NOMO-1 (cell line): Measurements from ENCODE around the gene HIPK3.
"Not testable (repeated sequence)": the region's sequence is repeated elsewhere in the genome, so short reads cannot be mapped to it uniquely, and the experiment has no call there.

Experiments used
- DNase-seq, 2 experiments: peaks; one replicate each; lab custom pipeline; 2025; ENCODE audit not compliant: unreplicated experiment in 2 of 2; lab: John Stamatoyannopoulos, UW

The HIPK3 gene

DNA sequence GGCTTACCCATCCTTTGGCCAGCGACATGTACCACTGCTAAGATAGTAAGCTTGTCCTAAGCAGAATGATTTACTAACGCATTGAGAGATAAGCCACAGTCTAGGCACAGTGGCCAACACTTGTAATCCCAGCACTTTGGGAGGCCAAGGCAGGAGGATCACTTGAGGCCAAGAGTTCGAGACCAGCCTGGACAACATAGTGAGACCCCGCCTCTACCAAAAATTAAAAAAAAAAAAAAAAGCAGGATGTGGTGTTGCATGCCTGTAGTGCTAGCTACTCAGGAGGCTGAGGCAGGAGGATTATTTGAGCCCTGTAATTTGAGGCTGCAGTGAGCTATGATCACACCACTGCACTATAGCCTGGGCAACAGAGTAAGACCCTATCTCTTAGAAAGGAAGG is 93.1 kb downstream of the HIPK3 start:
- DNase-seq = no peak

DNA sequence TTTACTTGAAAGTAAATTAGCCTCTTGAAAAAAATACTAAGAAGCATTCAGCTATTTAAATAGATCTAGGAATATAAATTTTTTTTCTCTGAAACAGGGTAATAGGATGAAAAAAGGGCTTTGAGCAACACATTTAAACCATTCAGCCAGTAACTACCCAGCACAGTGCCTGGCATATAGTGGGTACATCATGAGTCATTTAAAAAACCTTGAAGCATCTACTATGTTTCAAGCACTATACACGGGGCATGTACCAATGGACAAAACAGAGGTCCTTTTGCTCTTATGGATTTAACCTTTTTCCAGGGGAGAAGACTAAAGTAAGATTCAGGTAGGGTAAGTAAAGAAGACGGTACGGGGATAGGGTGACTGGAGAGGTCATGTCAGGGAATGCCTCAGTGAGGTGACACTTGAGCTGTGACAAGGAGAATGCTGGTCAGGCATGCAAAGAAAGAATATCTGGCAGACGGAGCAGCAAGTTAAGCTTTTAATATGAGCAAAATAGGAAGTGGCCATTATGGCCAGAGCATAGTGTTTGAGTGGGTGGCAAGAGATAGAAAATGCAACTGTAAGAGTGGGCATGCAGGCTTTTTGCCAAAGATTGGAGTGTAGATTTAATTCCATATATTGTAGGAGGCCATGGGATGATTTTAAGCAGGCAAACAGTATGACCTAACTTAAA is 101.1 kb downstream of the HIPK3 start:
- DNase-seq = no peak

DNA sequence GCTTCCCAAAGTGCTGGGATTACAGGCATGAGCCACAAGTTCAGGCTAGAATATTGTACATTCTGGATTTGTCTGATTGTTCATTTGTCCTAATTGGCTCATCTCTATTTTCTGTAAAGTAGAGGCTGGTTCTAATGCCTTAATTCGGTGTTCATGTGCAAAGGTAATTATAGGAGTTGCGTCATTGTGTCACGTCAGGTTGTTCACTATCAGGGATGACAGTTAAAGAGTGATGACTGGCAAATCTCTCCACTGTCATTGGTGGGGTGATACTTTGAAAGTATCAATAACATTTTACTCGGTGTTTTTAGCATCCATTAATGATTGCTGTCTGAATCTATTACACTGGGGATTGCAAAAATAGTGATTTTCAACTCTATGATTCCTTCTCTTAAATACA is 103.5 kb downstream of the HIPK3 start:
- no peak for DNase-seq

DNA sequence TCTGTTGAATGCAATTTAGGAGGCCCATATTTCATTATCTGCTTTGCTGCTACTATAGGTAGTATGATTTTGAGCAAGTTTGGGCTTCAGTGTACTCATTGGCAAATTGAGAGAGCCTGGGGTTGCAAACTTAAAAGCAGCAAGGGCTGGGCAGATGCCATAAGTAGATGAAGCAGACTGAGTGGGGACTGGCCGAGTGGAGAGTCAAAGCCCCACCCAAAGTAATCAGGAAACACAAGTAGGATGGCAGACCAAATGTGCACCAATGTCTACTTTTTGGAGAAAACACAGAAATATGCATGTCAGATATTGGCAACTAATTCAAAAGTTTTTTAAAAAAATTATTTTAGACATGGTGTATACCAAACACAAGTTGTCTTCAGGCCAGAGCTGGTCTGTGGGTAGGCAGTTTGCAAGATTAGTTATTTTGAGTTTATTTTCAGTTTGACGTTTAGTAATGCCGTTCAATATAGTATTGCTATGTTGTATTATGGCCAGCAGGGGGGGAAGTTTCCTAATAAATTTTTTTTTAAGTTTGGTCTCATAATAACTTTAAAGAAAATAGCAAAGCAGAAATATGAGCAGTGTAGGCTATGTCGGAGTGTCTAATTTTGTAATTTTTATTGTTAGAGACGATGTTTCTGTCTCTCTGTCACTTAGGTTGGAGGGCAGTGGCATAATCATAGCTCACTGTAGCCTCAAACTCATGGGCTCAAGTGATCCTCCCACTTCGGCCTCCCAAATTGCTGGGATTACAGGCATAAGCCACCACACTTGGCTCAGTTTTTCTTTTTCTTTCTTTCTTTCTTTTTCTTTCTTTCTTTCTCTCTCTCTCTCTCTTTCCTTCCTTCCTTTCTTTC is 105.1 kb downstream of the HIPK3 start:
- peak; percentile 49 to 67 for DNase-seq

DNA sequence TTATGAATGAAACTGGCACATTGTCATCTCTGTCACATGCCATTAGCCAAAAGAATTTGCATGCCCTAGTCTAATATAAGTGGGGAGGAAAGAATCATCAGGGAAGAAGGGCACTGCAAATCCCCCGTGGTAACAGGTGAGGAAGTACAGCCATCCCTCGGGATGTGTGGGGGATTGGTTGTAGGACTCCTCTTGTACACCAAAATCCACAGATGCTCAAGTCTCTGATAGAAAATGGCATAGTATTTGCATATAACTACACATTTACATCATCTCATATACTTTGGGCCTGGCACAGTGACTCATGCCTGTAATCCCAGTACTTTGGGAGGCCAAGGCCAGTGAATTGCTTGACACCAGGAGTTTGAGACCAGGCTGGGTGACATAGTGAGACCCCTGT is 109.7 kb downstream of the HIPK3 start:
- no peak for DNase-seq

DNA sequence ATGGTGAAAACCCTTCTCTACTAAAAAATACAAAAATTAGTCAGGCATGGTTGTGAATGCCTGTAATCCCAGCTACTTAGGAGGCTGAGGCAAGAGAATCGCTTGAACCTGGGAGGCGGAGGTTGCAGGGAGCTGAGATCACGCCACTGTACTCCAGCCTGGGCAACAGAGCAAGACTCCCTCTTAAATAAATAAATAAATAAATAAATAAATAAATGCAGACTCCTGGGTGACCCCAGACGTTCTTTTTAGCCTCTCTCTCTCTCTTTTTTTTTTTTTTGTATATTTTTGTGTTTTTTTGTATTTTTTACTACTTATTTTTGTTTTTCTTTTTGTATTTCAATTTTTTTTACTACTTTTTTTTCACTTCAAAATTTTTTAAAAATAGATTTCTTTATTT is 111.3 kb downstream of the HIPK3 start:
- DNase-seq = not testable (repeated sequence)

DNA sequence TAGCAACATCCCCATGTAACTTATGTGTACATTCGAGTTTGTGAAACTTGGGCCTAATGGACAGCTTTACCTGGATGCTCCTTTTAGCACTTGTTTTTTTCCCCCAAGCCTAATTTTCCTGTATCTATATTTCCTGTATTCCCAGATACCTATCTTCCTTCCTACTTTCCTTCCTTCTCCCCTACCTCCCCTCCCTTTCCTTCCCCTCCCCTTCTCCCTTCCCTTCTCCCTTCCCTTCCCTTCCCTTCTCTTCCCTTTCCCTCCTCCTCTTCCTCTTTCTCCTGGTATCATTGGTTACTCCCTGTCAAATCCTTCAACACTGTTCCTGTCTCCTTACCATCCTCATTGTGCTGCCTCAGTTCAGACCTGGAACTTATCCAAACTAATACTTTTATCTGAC is 111.8 kb downstream of the HIPK3 start:
- DNase-seq = no peak

DNA sequence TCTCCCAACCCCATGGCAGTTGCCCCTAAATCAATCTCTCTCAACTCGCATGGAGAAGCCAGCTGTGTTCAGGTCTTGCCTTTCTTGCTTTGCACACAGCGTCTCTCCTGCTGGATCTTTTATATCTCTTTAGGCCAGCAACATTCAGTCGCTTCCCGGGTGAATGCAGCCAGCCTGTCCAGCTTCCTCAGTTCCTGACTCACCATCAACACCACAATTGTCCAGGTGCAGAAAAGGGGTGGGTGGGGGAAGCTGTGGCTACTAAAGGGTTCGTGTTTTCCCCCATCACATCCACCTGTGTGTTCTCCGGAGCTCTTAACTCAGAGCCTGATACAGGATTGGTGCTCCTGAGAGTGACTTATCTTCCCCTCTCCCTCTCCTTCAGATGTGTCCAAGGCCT is 116.5 kb downstream of the HIPK3 start:
- no peak for DNase-seq

DNA sequence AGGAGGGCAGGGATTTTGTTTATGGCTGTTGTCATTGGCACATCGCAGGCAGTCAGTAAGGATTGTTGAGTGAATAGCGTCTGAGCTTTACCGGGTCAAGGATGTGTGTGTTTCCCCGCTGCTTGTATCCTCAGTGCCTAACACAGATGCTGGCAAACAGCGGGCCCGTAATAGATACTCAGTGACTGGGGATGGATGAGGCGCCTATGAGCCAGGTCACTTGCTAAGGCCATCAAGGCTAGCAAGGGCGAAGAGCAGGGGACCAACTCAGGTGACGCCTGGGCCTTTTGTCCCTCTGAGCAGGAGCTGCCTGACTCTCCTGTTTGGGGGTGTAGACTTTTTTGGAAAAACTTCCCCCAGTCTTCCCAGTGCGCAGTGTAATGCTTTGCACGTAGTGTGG is 118.1 kb downstream of the HIPK3 start:
- DNase-seq = no peak

DNA sequence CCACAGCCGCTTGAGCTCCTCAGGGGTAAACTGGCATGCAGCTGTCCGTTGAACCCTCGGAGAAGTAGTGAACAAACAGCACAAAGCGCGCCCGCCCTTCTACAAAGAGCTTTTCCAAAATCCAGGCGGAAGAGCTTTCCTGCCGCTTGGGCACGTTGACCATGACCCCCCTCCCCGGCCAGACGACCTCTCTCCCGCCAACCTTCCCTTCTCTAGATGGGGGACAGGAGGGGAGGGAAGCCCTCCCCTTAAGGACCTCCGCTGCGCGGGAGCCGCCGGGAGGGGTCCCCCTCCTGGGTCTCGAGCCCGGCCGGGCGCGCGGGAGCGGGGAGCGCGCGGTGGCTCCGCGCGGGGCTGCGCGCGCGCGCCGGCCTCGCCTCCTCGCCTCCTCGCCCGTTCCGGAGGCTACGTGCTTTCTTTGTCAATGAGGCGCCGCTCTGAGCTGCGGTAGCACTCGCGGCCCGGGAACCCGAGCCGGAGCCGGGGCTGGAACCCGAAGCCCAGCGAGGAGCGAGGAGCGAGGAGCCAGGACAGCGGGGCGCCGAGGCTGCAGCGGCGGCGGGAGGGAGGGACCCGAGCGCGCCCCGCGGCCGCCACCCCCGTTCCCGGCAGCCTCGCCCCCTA is 118.6 kb downstream of the HIPK3 start, which contains the start of gene KIAA1549L:
TSS of gene KIAA1549L (plus strand) at position 421 of the 624 bp plus-strand sequence.
- DNase-seq = no peak

DNA sequence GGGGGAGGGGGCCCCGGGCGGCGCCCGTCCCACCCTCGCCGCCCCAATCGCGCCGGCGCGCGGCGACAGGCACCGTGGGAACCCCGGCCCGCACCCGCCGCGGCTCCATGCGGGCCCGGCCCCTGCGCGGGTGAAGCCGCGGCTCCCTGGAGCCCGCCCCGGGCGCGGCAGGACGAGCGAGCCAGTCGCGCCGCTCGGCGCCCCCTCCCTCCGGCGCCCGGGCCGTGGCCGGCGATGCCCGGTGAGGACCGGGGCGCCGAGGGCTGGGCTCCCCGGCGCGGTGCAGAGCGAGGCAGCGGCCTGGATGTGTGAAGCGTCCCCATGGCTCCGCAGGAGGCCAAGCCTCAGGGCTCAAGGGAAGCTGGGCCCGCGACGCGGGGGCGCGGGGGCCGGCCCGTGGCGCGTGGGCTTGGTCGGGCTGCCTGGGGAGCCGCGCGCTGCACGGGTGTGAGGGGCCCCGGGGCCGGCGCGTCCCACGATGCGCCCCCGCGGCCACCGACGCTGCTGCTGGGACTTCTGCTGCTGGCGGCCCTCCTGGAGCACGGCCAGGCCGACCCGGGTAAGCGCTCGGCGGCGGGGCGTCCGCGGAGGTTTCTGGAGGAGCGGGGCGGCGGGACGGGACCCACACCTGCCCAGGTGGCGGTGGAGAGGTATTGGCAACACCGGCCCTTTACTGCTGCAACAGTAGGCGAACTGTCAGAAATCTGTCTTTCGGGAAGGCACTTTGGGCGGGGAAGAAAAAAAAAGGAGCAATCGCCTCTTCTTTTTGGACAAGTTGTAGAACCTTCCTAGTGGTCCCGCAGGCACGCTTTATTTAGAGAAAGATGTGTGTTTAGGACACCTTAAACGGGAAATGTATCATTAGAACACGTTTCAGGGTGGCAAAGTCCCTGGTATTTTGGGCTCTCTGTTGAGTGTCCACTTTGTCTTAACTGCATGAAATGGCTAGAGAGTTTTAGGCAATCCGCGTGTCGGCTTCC is 119.4 kb downstream of the HIPK3 start:
- DNase-seq = no peak

DNA sequence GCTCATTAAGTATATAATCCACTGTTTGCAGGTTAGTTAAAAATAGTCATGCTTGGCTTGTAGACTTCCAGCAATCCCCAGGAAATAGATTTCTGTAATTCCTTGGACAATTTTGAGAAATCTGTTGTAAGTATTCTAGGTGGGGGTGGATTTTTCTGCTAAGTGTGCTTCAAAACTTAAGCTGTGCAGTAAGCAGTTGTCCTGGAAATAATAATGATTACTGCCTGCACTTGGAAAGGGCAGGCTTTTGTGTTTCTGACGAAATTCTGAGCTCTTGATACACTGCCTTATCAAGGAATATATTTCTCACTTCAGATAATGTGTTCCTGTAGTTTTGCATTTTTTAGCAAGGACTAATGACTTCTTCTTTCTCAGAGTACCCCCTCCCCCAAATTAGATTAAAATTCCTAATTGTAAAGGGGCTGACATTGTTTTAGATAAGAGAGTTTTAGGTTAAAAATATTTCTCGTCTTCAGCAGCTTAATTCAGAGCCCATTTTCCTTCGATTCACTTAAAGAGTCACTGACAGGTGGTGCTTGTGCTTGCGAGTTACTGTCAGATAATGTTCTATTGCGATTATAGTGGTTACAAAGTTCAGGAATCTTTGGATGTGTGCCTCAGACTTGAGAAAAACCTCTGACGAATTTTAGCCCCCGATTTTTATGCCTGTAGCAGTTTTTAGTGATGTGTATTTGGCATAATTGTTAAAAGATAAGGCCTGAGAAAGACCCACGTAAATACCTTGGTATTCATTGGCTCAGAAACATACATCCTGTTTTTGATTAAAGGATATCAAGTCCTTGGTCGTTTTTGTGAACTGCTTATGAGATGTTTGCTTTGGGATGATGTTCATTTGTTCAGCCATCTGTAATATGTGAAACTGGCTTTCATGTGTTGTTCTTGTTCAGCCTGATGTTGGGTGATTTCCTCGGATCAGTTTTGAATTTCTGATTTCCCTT is 120.5 kb downstream of the HIPK3 start:
- no peak for DNase-seq

DNA sequence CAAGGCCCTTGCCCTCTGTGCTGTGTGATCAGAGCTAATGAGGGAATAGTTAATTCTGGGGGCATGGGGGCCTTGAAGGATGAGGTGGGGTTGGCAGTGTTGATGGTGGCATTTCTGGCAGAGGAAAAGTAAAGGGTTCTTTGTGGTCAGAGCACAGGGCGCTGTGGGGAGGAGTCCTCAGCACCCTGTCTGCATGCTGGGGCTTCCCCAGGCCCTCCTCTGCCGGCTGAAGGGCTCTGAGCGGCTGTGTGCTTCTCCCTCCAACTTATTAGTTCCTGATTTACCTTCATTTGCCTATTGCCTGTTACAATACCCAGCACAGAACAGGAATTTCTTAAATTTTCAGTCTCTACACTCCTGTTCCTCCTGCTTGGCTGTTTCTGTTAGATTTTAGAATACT is 122.8 kb downstream of the HIPK3 start:
- DNase-seq = no peak

DNA sequence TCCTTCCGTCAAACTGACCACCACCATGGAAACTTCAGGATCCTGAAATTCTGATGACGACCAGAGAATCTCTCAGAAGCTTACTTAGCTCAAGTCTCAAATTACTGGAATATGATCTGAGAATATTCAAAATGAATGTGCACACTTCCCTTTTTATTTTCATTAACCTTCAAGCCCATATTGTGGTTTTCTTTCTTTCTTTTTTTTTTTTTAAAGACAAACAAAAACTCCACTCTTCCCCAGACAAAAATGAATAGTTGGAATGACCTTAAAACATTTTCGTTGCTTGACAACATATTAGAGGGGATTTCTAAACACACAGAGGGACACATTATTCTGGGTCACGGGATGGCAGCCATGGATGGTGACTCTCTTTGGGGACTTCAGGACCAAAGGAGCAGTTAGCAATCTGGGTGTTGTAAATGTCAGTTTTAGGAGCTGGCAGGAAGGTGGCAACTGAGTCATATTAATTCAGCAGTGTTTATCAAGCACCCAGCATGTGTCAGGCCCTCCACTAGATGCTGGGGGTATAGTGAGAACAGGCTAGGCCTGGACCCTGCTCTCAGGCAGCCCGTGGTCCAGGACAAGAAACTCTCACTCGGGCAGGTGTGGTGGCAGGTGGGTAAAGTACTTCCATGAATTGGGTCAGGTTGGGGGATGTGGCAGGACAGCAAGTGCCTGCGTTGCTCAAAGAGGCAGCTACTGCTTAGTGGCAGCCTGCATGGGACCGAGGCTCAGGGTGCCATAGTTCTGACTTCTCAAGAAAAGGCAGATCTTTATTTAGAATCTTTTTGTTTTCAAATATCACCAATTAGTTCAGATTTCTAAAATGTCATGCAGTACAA is 126.1 kb downstream of the HIPK3 start:
- DNase-seq = no peak

DNA sequence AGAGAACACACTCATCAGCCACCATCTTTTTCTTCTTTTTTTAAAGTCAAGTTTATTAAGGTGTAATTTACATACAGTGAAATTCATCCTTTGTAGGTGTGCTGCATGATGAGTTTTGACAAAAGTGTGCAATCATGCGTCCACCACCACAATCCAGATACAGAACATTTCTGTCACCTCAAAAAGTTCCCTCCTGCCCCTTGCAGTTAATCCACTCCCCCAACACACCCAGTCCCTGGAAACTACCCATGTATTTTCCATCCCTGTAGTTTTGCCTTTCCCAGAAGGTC is 126.7 kb downstream of the HIPK3 start:
- no peak for DNase-seq

DNA sequence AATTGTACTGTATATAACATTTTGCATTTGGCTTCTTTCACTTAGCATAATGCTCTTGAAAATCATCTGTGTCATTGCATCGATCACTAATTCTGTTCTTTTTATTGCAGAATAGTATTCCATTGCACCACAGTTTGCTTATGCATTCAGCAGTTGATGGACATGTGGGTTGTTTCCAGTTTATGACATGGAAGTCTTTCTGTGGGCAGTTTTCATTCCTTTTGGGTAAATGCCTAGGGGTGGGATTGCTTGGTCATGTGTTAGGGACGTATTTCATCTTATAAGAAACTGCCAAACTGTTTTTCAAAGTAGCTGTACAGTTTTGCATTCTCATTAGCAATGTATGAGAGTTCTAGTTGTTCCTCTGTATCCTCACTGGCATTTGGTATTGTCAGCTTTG is 127.0 kb downstream of the HIPK3 start:
- DNase-seq = no peak

DNA sequence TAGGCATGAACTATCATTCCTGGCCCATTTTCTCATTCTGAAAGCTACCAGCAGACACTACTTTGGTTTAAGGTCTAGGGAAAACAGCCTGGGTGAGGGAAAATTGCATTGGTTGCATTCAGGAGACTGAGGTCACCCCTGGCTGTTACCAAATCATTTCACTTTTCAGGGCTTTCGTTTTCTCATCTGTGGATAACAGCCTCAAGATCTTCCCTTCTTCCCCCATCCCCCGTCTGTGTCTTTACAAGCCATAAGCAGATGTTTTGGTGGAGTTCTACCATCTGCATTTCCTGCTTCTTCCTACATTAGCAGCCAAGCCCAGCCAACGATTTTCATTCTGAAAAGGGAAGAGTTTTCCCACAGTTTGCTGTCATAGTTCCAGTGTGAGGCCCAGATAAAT is 130.4 kb downstream of the HIPK3 start:
- DNase-seq = no peak

DNA sequence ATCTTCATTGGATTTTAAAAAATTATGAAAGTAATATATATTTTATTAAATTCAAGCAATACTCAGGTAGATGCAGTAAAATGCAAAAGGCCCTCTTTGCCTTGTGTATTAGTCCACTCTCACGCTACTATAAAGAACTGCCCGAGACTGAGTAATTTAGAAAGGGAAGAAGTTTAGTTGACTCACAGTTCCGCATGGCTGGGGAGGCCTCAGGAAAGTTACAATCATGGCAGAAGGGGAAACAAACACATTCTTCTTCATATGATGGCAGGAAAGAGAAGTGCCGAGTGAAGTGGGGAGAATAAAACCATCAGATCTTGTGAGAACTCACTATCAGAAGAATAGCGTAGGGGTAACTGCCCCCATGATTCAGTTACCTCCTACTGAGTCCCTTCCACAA is 130.8 kb downstream of the HIPK3 start:
- DNase-seq = peak; percentile 46 to 71
